H1 (cell line): ENCODE measurements around the gene EPHA1. TPM values are rescaled to one million over a fixed set of nuclear protein-coding genes. Genes with fewer than 3 reads are reported as not detected.

ENCODE experiments used
- CTCF ChIA-PET: fragments of 300-600 bp; sonication (Branson Sonifier 250); formaldehyde crosslinking; loops from one replicate; lab custom pipeline; 2021; ENCODE audit not compliant: partially characterized antibody; lab: Charles Lee
- POLR2A ChIA-PET: fragments of 300-600 bp; sonication (Branson Sonifier 250); formaldehyde crosslinking; loops from one replicate; lab custom pipeline; 2021; ENCODE audit warnings: inconsistent platforms; ENCODE audit not compliant: partially characterized antibody; lab: Charles Lee
- DNase-seq, 2 experiments: peaks; one replicate each; pipeline versions ENCODE4 v3.0.0 to v3.0.0-alpha.2; 2010 to 2022; ENCODE audit warnings: low spot score in 2 of 2, low read depth in 1 of 2, mixed read lengths in 1 of 2
- FAIRE-seq: peaks from 2 replicates; lab custom pipeline; 2011; peaks lifted over from hg19 to GRCh38; lab: Jason Lieb, UNC
- H2AFZ ChIP-seq: 2 replicates; pipeline ENCODE4 v1.8.1; 2012; ENCODE audit warnings: low read length, inconsistent platforms
- H2AK5ac ChIP-seq: 2 replicates; pipeline ENCODE4 v1.6.1; 2013; ENCODE audit warnings: low read depth, low read length
- H2BK120ac ChIP-seq: replicated peaks from 2 replicates; pipeline ENCODE3; 2013; ENCODE audit warnings: low read depth, low read length, inconsistent platforms
- H2BK12ac ChIP-seq: 2 replicates; pipeline ENCODE4 v1.6.1; 2013; ENCODE audit warnings: low read depth, low read length
- H2BK15ac ChIP-seq: 2 replicates; pipeline ENCODE4 v1.6.1; 2013; ENCODE audit warnings: low read length
- H2BK20ac ChIP-seq: 2 replicates; pipeline ENCODE4 v1.6.1; 2013; ENCODE audit warnings: low read length
- H2BK5ac ChIP-seq: 2 replicates; pipeline ENCODE4 v1.6.1; 2013; ENCODE audit warnings: low read depth, low read length
- H3K14ac ChIP-seq: 2 replicates; pipeline ENCODE4 v1.6.1; 2013; ENCODE audit warnings: inconsistent platforms; ENCODE audit not compliant: insufficient read length
- H3K18ac ChIP-seq: 2 replicates; pipeline ENCODE4 v1.6.1; 2013; ENCODE audit warnings: low read length; ENCODE audit errors: extremely low read depth
- H3K23ac ChIP-seq: 2 replicates; pipeline ENCODE4 v1.6.1; 2013; ENCODE audit warnings: inconsistent platforms; ENCODE audit not compliant: insufficient read length
- H3K23me2 ChIP-seq: 2 replicates; pipeline ENCODE4 v1.6.1; 2013; ENCODE audit warnings: low read depth, low read length
- H3K27ac ChIP-seq: 2 replicates; pipeline ENCODE4 v1.6.1; 2011; ENCODE audit warnings: low read depth, low read length, inconsistent platforms
- H3K27me3 ChIP-seq, 4 experiments: replicated peaks in 1 of 4; 1 replicate in 1 of 4; 2 replicates in 3 of 4; pipeline versions ENCODE4 v1.6.1 to v1.8.1; 2011 to 2013; ENCODE audit warnings: low read length in 3 of 4, mild to moderate bottlenecking in 3 of 4, inconsistent platforms in 2 of 4, mixed read lengths in 2 of 4, moderate library complexity in 1 of 4; ENCODE audit not compliant: control insufficient read depth in 3 of 4, insufficient read depth in 3 of 4; ENCODE audit errors: extremely low read depth in 1 of 4
- H3K36me3 ChIP-seq, 4 experiments: 2 replicates each; pipeline versions ENCODE4 v1.6.1 to v1.8.1; 2011 to 2013; ENCODE audit warnings: mild to moderate bottlenecking in 4 of 4, low read length in 3 of 4, moderate library complexity in 2 of 4, control low read depth in 1 of 4, inconsistent platforms in 1 of 4; ENCODE audit not compliant: insufficient read depth in 4 of 4, control insufficient read depth in 2 of 4
- H3K4ac ChIP-seq: replicated peaks from 2 replicates; pipeline ENCODE3; 2013; ENCODE audit warnings: low read length, low read depth, mixed read lengths, inconsistent platforms; ENCODE audit not compliant: insufficient read length
- H3K4me1 ChIP-seq, 4 experiments: replicated peaks in 1 of 4; 1 replicate in 1 of 4; 2 replicates in 3 of 4; pipeline versions ENCODE4 v1.6.1 to v1.8.1; 2011 to 2013; ENCODE audit warnings: low read length in 3 of 4, inconsistent platforms in 2 of 4, mixed read lengths in 1 of 4; ENCODE audit not compliant: insufficient read depth in 4 of 4, control insufficient read depth in 3 of 4
- H3K4me2 ChIP-seq, 2 experiments: 2 replicates each; pipeline versions ENCODE4 v1.6.1 to v1.8.1; 2011 to 2013; ENCODE audit warnings: low read depth in 2 of 2, low read length in 2 of 2, control low read depth in 1 of 2, inconsistent platforms in 1 of 2, mild to moderate bottlenecking in 1 of 2; ENCODE audit not compliant: insufficient read depth in 1 of 2
- H3K4me3 ChIP-seq, 4 experiments: fragments of 200-600, 300-600 bp in 1 of 4; sonication (generic), shearing (Covaris generic), sonication (Bioruptor Twin) in 1 of 4; 2 replicates each; pipeline versions ENCODE4 v1.5.1 to v1.8.1; 2011 to 2016; ENCODE audit warnings: low read length in 4 of 4, low read depth in 3 of 4, control low read depth in 2 of 4, inconsistent platforms in 2 of 4, mild to moderate bottlenecking in 2 of 4, mixed read lengths in 1 of 4, moderate library complexity in 1 of 4; ENCODE audit not compliant: insufficient read depth in 2 of 4; ENCODE audit errors: extremely low read depth in 1 of 4
- H3K56ac ChIP-seq: replicated peaks from 2 replicates; pipeline ENCODE3; 2013; ENCODE audit warnings: low read depth, mild to moderate bottlenecking, mixed read lengths, low read length, inconsistent platforms; ENCODE audit not compliant: insufficient read length
- H3K79me1 ChIP-seq: 2 replicates; pipeline ENCODE4 v1.6.1; 2013; ENCODE audit warnings: low read depth, low read length, control low read depth
- H3K79me2 ChIP-seq, 2 experiments: 2 replicates each; pipeline versions ENCODE4 v1.6.1 to v1.8.1; 2012 to 2013; ENCODE audit warnings: low read length in 2 of 2, mild to moderate bottlenecking in 2 of 2, inconsistent platforms in 1 of 2; ENCODE audit not compliant: insufficient read depth in 2 of 2, control insufficient read depth in 1 of 2
- H3K9ac ChIP-seq, 4 experiments: replicated peaks in 1 of 4; 1 replicate in 1 of 4; 2 replicates in 3 of 4; pipeline versions ENCODE4 v1.6.1 to v1.8.1; 2011 to 2013; ENCODE audit warnings: low read depth in 3 of 4, low read length in 3 of 4, control low read depth in 2 of 4, mild to moderate bottlenecking in 2 of 4, moderate library complexity in 2 of 4, inconsistent platforms in 1 of 4; ENCODE audit errors: extremely low read depth in 1 of 4
- H3K9me3 ChIP-seq, 2 experiments: 2 replicates each; pipeline versions ENCODE4 v1.6.1 to v1.8.1; 2012 to 2013; ENCODE audit warnings: mild to moderate bottlenecking in 2 of 2, moderate library complexity in 2 of 2, control low read depth in 1 of 2, inconsistent platforms in 1 of 2, low read depth in 1 of 2, low read length in 1 of 2, mixed read lengths in 1 of 2; ENCODE audit not compliant: insufficient read depth in 2 of 2
- H4K20me1 ChIP-seq, 2 experiments: replicated peaks in 1 of 2; 2 replicates each; pipeline versions ENCODE3 to v1.8.1; 2011 to 2013; ENCODE audit warnings: inconsistent platforms in 2 of 2, low read length in 2 of 2, mild to moderate bottlenecking in 1 of 2; ENCODE audit not compliant: insufficient read depth in 2 of 2, control insufficient read depth in 1 of 2
- H4K5ac ChIP-seq: 2 replicates; pipeline ENCODE4 v1.6.1; 2013; ENCODE audit warnings: low read length, low read depth, mixed read lengths, inconsistent platforms; ENCODE audit not compliant: insufficient read length
- H4K8ac ChIP-seq: 2 replicates; pipeline ENCODE4 v1.8.0; 2013; ENCODE audit warnings: mild to moderate bottlenecking, moderate library complexity, low read length, inconsistent platforms; ENCODE audit not compliant: insufficient read depth; ENCODE audit errors: extremely low read depth
- H4K91ac ChIP-seq: replicated peaks from 2 replicates; pipeline ENCODE3; 2013; ENCODE audit warnings: low read length, mixed read lengths, inconsistent platforms; ENCODE audit not compliant: insufficient read length
- BCL11A ChIP-seq, 2 experiments: IDR thresholded peaks; one replicate each; pipeline ENCODE4 v1.6.1; 2011; ENCODE audit warnings: low read depth in 2 of 2, low read length in 2 of 2, mild to moderate bottlenecking in 2 of 2
- EZH2 ChIP-seq: fragments of 200-600 bp; sonication (generic); IDR thresholded peaks from 2 replicates; pipeline ENCODE4 v1.7.1; 2012; ENCODE audit warnings: low read depth, mild to moderate bottlenecking, moderate library complexity, low read length, inconsistent platforms; ENCODE audit not compliant: severe bottlenecking
- HDAC2 ChIP-seq, 2 experiments: fragments of 300-600 bp in 1 of 2; sonication (generic) in 1 of 2; IDR thresholded peaks; 2 replicates each; pipeline ENCODE4 v1.6.1; 2011 to 2012; ENCODE audit warnings: low read depth in 2 of 2, low read length in 2 of 2, mild to moderate bottlenecking in 2 of 2, moderate library complexity in 2 of 2, borderline replicate concordance in 1 of 2, inconsistent platforms in 1 of 2
- RAD21 ChIP-seq, 2 experiments: IDR thresholded peaks in 1 of 2; conservative IDR thresholded peaks in 1 of 2; 2 replicates each; pipeline ENCODE4 v1.6.1; 2011; ENCODE audit warnings: low read depth in 2 of 2, low read length in 2 of 2, improper control_type of control experiment in 1 of 2, inconsistent platforms in 1 of 2, mild to moderate bottlenecking in 1 of 2, moderate library complexity in 1 of 2
- RXRA ChIP-seq: IDR thresholded peaks from 2 replicates; pipeline ENCODE4 v1.6.1; 2011; ENCODE audit warnings: low read depth, mild to moderate bottlenecking, low read length, moderate library complexity; ENCODE audit not compliant: insufficient read depth
- TCF12 ChIP-seq: IDR thresholded peaks from 2 replicates; pipeline ENCODE4 v1.6.1; 2011; ENCODE audit warnings: low read depth, mild to moderate bottlenecking, low read length
- WGBS, 2 experiments: shearing (Covaris generic) in 1 of 2; methylation state at CpG; one replicate each; pipeline versions ENCODE4 v1.1.6 to v1.1.7; 2013 to 2015; ENCODE audit warnings: low lambda C conversion rate in 2 of 2, mixed read lengths in 2 of 2, inconsistent platforms in 1 of 2, low coverage in 1 of 2, missing lambda C conversion rate in 1 of 2; ENCODE audit not compliant: insufficient replicate concordance in 2 of 2, insufficient coverage in 1 of 2, insufficient read length in 1 of 2; ENCODE audit errors: extremely low coverage in 1 of 2, missing lambda C conversion rate in 1 of 2; 5-methylcytosine and 5-hydroxymethylcytosine counted together
- polyA plus RNA-seq, 7 experiments: library from polyadenylated mRNA; depleted of rRNA in 3 of 7; stranded (reverse) in 5 of 7; unstranded in 2 of 7; fragments of >200 nt in 5 of 7; fragments of 200-250 nt in 2 of 7; gene quantifications; 1 replicate in 5 of 7; 2 replicates in 1 of 7; 4 replicates in 1 of 7; pipeline versions ENCODE4 v1.2.1 to v1.2.3, GENCODE V29; 2011 to 2013; ENCODE audit warnings: missing spikeins in 2 of 7, mixed read lengths in 2 of 7
- total RNA-seq: library from RNA; stranded (reverse); fragmentation: NEBNext Ultra II Directional; extraction: Animal tissue kit (Norgen Biotek cat#: 25700); gene quantifications from 2 replicates; pipeline ENCODE4 v1.2.1, GENCODE V29; 2021

Gene EPHA1
- total and polyA plus RNA-seq, 2 of the 8 experiments (the other 6 are each of a cell fraction or from before 2014, with no cell fraction given), result 86.5 to 133 TPM

DNA sequence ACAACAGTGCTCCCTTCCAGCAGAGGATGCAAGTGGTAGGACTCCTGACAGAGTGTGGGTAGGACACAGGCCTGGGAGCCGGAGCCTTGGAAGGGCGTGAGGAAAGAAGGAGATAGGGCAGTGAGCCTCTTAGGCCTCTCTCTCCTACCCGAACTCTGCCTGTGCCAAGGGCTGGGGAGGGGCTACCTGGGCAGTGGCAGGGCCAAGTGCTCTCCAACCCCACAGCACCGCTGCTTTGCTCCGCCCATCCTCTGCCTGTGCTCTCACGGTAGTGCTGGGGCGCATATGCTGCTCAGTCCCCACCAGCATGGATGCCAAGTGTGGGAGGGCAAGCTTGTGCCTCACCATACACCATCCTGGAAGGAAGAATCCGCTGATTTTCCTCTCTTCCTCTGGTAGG is 53.7 kb downstream of the EPHA1 start:
- WGBS, 2 experiments, result 82% methylated on average over 8 of the region's 8 CpGs; no CpG with 5 or more reads in 1 of the 2 experiments
- no peak overlapping the region for H3K9ac ChIP-seq
- H4K91ac ChIP-seq, result no peak overlapping the region
- H3K4me2 ChIP-seq, result no peak overlapping the region
- no peaks in the 10 kb centered on the region for H3K27me3 ChIP-seq
- ChIA-PET CTCF (interaction anchor here (0.8 to 7.1 kb wide), 15 partner anchors 8 to 107 kb away, joined by 3 to 43 read pairs (median 5); partner anchors contain the start of gene CLCN1), POLR2A (interaction anchor here (0.7 to 5.5 kb wide), 9 partner anchors 16 to 57 kb away, joined by 3 to 39 read pairs (median 3); no protein-coding TSS in a partner anchor)
- no peak overlapping the region for H2AFZ ChIP-seq
- no peak overlapping the region for H3K4me3 ChIP-seq
- H3K56ac ChIP-seq, result no peak overlapping the region
- H3K4me1 ChIP-seq, result peaks cover 0 to 8% (median 2%) of the 10 kb centered on the region in 4 experiments; a peak in 2 of 7 replicates
- no peaks in the 10 kb centered on the region for H3K79me2 ChIP-seq
- no peak overlapping the region for H3K14ac ChIP-seq
- DNase-seq (no peak), FAIRE-seq (no peak)
- H2BK20ac ChIP-seq, result no peak overlapping the region
- no peak overlapping the region for H3K4ac ChIP-seq
- no peak overlapping the region for H2AK5ac ChIP-seq
- no peak overlapping the region for H2BK5ac ChIP-seq
- H3K79me1 ChIP-seq, result no peaks in the 10 kb centered on the region
- no peaks in the 10 kb centered on the region for H3K23me2 ChIP-seq
- no peak overlapping the region for H3K18ac ChIP-seq
- no peak overlapping the region for H2BK15ac ChIP-seq
- H4K20me1 ChIP-seq, result no peaks in the 10 kb centered on the region
- no peak overlapping the region for H2BK120ac ChIP-seq
- H3K36me3 ChIP-seq, result peaks cover 2 to 35% (median 16%) of the 10 kb centered on the region in 4 experiments; a peak in 6 of 8 replicates
- no peak overlapping the region for H3K23ac ChIP-seq
- no peak overlapping the region for H2BK12ac ChIP-seq
- no peaks in the 10 kb centered on the region for H3K9me3 ChIP-seq
- H3K27ac ChIP-seq, result no peak overlapping the region
- H4K5ac ChIP-seq, result no peak overlapping the region
- no peak overlapping the region; the same call in 1 of the 2 replicates for H4K8ac ChIP-seq
- no peak for TF ChIP-seq RXRA
- no peak for TF ChIP-seq BCL11A (IDR thresholded peaks at IDR 0.05; ENCODE audit: low read depth in 2 of 2, low read length in 2 of 2)
- TF ChIP-seq HDAC2 (IDR thresholded peaks at IDR 0.05; ENCODE audit: borderline replicate concordance in 1 of 2, low read depth in 2 of 2, low read length in 2 of 2), result no peak
- TF ChIP-seq EZH2, result no peak
- no peak for TF ChIP-seq RAD21 (IDR thresholded peaks at IDR 0.05 in 1 of 2, conservative IDR thresholded peaks at IDR 0.05 in 1 of 2; ENCODE audit: low read depth in 2 of 2, low read length in 2 of 2)
- TF ChIP-seq TCF12, result no peak
